ENCODE results near the gene OSBPL8.

- TF ChIP-seq EZH2 (IDR thresholded peaks at IDR 0.05) (no peak), POLR2AphosphoS5 (IDR thresholded peaks at IDR 0.05; ENCODE audit: borderline replicate concordance, low read depth, low read length) (no peak)
Measured at GRCh38 chr12:76571256-76571655, 11.7 kb upstream of the OSBPL8 start.

Data from SK-N-MC (cell line).